OCI-LY3 (cell line): ENCODE results near the gene LTBP4.

ENCODE experiments used
- EZH2phosphoT487 ChIP-seq: fragments of 200-600 bp; shearing (Covaris generic); IDR thresholded peaks from 2 replicates; pipeline ENCODE4 v1.6.1; 2018; ENCODE audit warnings: antibody characterized with exemption, mixed run types, low read depth
- TF ChIP-seq, protein P1 (sequence below): fragments of 200-600, 300-600 bp; sonication (generic); IDR thresholded peaks from 2 replicates; pipeline ENCODE4 v1.5.1; 2014; ENCODE audit warnings: antibody characterized with exemption, low read length, low read depth

DNA sequence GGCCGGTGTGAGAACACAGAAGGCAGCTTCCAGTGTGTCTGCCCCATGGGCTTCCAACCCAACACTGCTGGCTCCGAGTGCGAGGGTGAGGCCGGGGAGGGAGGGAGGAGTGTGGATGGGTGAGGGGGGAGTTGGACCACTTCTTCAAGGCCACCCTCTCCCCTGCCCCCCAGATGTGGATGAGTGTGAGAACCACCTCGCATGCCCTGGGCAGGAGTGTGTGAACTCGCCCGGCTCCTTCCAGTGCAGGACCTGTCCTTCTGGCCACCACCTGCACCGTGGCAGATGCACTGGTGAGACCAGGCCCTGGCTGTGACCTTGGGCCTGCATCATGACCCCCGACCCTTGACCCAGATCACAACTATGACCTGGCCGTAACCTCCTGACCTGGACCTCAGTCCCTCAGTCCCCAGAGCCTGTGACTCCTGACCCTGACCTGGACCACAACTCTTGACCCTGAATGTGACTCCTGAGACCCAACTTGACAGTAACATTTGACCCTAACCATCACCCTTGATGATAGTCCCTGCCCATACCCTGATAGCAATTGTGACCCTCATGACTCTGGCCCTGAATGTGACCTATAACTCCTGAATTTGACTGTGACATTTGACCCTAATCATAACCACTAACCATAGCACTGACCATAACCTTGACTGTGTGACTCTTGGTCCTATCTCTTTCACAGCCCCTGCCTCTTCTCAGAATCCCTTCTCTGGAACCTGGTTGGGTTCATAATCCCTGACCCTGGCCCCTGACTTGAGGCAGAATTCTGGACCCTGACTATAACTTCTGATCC is 10.9 kb downstream of the LTBP4 start:
- TF ChIP-seq, protein P1, sequence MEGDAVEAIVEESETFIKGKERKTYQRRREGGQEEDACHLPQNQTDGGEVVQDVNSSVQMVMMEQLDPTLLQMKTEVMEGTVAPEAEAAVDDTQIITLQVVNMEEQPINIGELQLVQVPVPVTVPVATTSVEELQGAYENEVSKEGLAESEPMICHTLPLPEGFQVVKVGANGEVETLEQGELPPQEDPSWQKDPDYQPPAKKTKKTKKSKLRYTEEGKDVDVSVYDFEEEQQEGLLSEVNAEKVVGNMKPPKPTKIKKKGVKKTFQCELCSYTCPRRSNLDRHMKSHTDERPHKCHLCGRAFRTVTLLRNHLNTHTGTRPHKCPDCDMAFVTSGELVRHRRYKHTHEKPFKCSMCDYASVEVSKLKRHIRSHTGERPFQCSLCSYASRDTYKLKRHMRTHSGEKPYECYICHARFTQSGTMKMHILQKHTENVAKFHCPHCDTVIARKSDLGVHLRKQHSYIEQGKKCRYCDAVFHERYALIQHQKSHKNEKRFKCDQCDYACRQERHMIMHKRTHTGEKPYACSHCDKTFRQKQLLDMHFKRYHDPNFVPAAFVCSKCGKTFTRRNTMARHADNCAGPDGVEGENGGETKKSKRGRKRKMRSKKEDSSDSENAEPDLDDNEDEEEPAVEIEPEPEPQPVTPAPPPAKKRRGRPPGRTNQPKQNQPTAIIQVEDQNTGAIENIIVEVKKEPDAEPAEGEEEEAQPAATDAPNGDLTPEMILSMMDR = no peak
- no peak for TF ChIP-seq EZH2phosphoT487
